ENCODE data around the gene PRKCA. TPM values are rescaled to one million over a fixed set of nuclear protein-coding genes. Genes with fewer than 3 reads are reported as not detected.
A peak's percentile ranks its signal among the peaks of the same experiment; 100 is the strongest.

The PRKCA gene
- total RNA-seq, 2 donors from 2014 or later: 84.9 to 93.9 TPM

- no peak for DNase-seq
These were observed 527.0 kb downstream of the PRKCA start for GRCh38 chr17:66829386-66829864.

GRCh38 chr17:66829883-66830282 is 527.5 kb downstream of the PRKCA start:
- no peak for ATAC-seq
- no peak overlapping the region for H3K4me3 Mint-ChIP-seq
- peaks cover 67% of the 10 kb centered on the region for H3K27me3 Mint-ChIP-seq
- H3K4me1 Mint-ChIP-seq: peaks cover 2% of the 10 kb centered on the region
- H3K36me3 Mint-ChIP-seq (ENCODE audit: low read depth): no peaks in the 10 kb centered on the region
- no peak for DNase-seq
- H3K27ac Mint-ChIP-seq: no peak overlapping the region
- no peaks in the 10 kb centered on the region for H3K9me3 ChIP-seq (ENCODE audit: control insufficient read depth, low read length, poor library complexity, severe bottlenecking)

More at GRCh38 chr17:66829386-66829864, 527.0 kb downstream of the PRKCA start:
- H3K9me3 ChIP-seq (ENCODE audit: control insufficient read depth, low read length, poor library complexity, severe bottlenecking): no peaks in the 10 kb centered on the region
- peaks cover 70% of the 10 kb centered on the region for H3K27me3 Mint-ChIP-seq
- H3K27ac Mint-ChIP-seq: no peak overlapping the region
- H3K4me1 Mint-ChIP-seq: peaks cover 2% of the 10 kb centered on the region
- no peak overlapping the region for H3K4me3 Mint-ChIP-seq
- H3K36me3 Mint-ChIP-seq (ENCODE audit: low read depth): no peaks in the 10 kb centered on the region
- peak; percentile 55 for ATAC-seq

GRCh38 chr17:66830451-66830850 is 528.0 kb downstream of the PRKCA start:
- Mint-ChIP-seq H3K27ac (no peak overlapping the region), H3K4me3 (no peak overlapping the region), H3K4me1 (peaks cover 2% of the 10 kb centered on the region), H3K27me3 (peaks cover 65% of the 10 kb centered on the region), H3K36me3 (ENCODE audit: low read depth) (no peaks in the 10 kb centered on the region)
- ATAC-seq (no peak), DNase-seq (no peak)
- no peaks in the 10 kb centered on the region for H3K9me3 ChIP-seq (ENCODE audit: control insufficient read depth, low read length, poor library complexity, severe bottlenecking)

GRCh38 chr17:66831383-66832210 is 529.2 kb downstream of the PRKCA start:
- peaks cover 2% of the 10 kb centered on the region for H3K4me1 Mint-ChIP-seq
- no peak overlapping the region for H3K4me3 Mint-ChIP-seq
- H3K27me3 Mint-ChIP-seq: peaks cover 76% of the 10 kb centered on the region
- DNase-seq (no peak), ATAC-seq (no peak)
- H3K9me3 ChIP-seq (ENCODE audit: control insufficient read depth, low read length, poor library complexity, severe bottlenecking): no peaks in the 10 kb centered on the region
- no peaks in the 10 kb centered on the region for H3K36me3 Mint-ChIP-seq (ENCODE audit: low read depth)
- no peak overlapping the region for H3K27ac Mint-ChIP-seq

GRCh38 chr17:66833201-66833600 is 530.8 kb downstream of the PRKCA start:
- ATAC-seq (no peak), DNase-seq (no peak)
- no peak overlapping the region for H3K27ac Mint-ChIP-seq
- peaks cover 2% of the 10 kb centered on the region for H3K36me3 Mint-ChIP-seq (ENCODE audit: low read depth)
- H3K4me1 Mint-ChIP-seq: peaks cover 2% of the 10 kb centered on the region
- no peak overlapping the region for H3K4me3 Mint-ChIP-seq
- peaks cover 88% of the 10 kb centered on the region for H3K27me3 Mint-ChIP-seq
- no peaks in the 10 kb centered on the region for H3K9me3 ChIP-seq (ENCODE audit: control insufficient read depth, low read length, poor library complexity, severe bottlenecking)

- ATAC-seq (no peak), DNase-seq (no peak)
- no peak overlapping the region for H3K4me3 Mint-ChIP-seq
- H3K27ac Mint-ChIP-seq: no peak overlapping the region
- H3K36me3 Mint-ChIP-seq (ENCODE audit: low read depth): peaks cover 5% of the 10 kb centered on the region
- H3K27me3 Mint-ChIP-seq: peaks cover 81% of the 10 kb centered on the region
- H3K9me3 ChIP-seq (ENCODE audit: control insufficient read depth, low read length, poor library complexity, severe bottlenecking): no peaks in the 10 kb centered on the region
- peaks cover 6% of the 10 kb centered on the region for H3K4me1 Mint-ChIP-seq
These were observed 532.1 kb downstream of the PRKCA start for GRCh38 chr17:66834426-66834918.

- H3K9me3 ChIP-seq (ENCODE audit: control insufficient read depth, low read length, poor library complexity, severe bottlenecking): no peaks in the 10 kb centered on the region
- DNase-seq: no peak
- peaks cover 4% of the 10 kb centered on the region for H3K4me1 Mint-ChIP-seq
- H3K36me3 Mint-ChIP-seq (ENCODE audit: low read depth): peaks cover 5% of the 10 kb centered on the region
- H3K27me3 Mint-ChIP-seq: peaks cover 80% of the 10 kb centered on the region
- H3K27ac Mint-ChIP-seq: no peak within 1 kb of the TSS
- H3K4me3 Mint-ChIP-seq: no peak within 1 kb of the TSS
- ATAC-seq: no peak
These were observed 532.6 kb downstream of the PRKCA start, which contains the start of gene CACNG5 for GRCh38 chr17:66834919-66835454. CACNG5 (plus strand) TSS chr17:66835117; CDS start chr17:66877333, 42,216 bp downstream.

GRCh38 chr17:66835476-66835875 is 533.1 kb downstream of the PRKCA start:
- ATAC-seq: no peak
- H3K36me3 Mint-ChIP-seq (ENCODE audit: low read depth): peaks cover 5% of the 10 kb centered on the region
- peaks cover 79% of the 10 kb centered on the region for H3K27me3 Mint-ChIP-seq
- no peak overlapping the region for H3K4me3 Mint-ChIP-seq
- no peak for DNase-seq
- no peaks in the 10 kb centered on the region for H3K9me3 ChIP-seq (ENCODE audit: control insufficient read depth, low read length, poor library complexity, severe bottlenecking)
- H3K27ac Mint-ChIP-seq: no peak overlapping the region
- H3K4me1 Mint-ChIP-seq: peaks cover 4% of the 10 kb centered on the region

- DNase-seq (no peak), ATAC-seq (no peak)
- H3K27me3 Mint-ChIP-seq: peaks cover 77% of the 10 kb centered on the region
- H3K27ac Mint-ChIP-seq: no peak overlapping the region
- H3K36me3 Mint-ChIP-seq (ENCODE audit: low read depth): peaks cover 5% of the 10 kb centered on the region
- H3K4me3 Mint-ChIP-seq: no peak overlapping the region
- H3K4me1 Mint-ChIP-seq: peaks cover 4% of the 10 kb centered on the region
- H3K9me3 ChIP-seq (ENCODE audit: control insufficient read depth, low read length, poor library complexity, severe bottlenecking): no peaks in the 10 kb centered on the region
These were observed 533.9 kb downstream of the PRKCA start for GRCh38 chr17:66836063-66837005.

- Mint-ChIP-seq H3K4me1 (peaks cover 4% of the 10 kb centered on the region), H3K27ac (no peak overlapping the region), H3K36me3 (ENCODE audit: low read depth) (peaks cover 5% of the 10 kb centered on the region), H3K4me3 (no peak overlapping the region), H3K27me3 (peaks cover 75% of the 10 kb centered on the region)
- no peaks in the 10 kb centered on the region for H3K9me3 ChIP-seq (ENCODE audit: control insufficient read depth, low read length, poor library complexity, severe bottlenecking)
- no peak for DNase-seq
- no peak for ATAC-seq
These were observed 534.8 kb downstream of the PRKCA start for GRCh38 chr17:66837226-66837625.

- no peak overlapping the region for H3K27ac Mint-ChIP-seq
- no peak overlapping the region for H3K4me3 Mint-ChIP-seq
- no peaks in the 10 kb centered on the region for H3K9me3 ChIP-seq (ENCODE audit: control insufficient read depth, low read length, poor library complexity, severe bottlenecking)
- H3K36me3 Mint-ChIP-seq (ENCODE audit: low read depth): peaks cover 5% of the 10 kb centered on the region
- H3K27me3 Mint-ChIP-seq: peaks cover 70% of the 10 kb centered on the region
- no peak for ATAC-seq
- no peak for DNase-seq
- H3K4me1 Mint-ChIP-seq: peaks cover 4% of the 10 kb centered on the region
These were observed 535.7 kb downstream of the PRKCA start for GRCh38 chr17:66837885-66838665.

- no peaks in the 10 kb centered on the region for H3K9me3 ChIP-seq (ENCODE audit: control insufficient read depth, low read length, poor library complexity, severe bottlenecking)
- no peak for ATAC-seq
- DNase-seq: no peak
- Mint-ChIP-seq H3K27ac (no peak overlapping the region), H3K4me1 (peaks cover 4% of the 10 kb centered on the region), H3K27me3 (peaks cover 62% of the 10 kb centered on the region), H3K36me3 (ENCODE audit: low read depth) (peaks cover 5% of the 10 kb centered on the region), H3K4me3 (no peak overlapping the region)
These were observed 537.2 kb downstream of the PRKCA start for GRCh38 chr17:66839616-66840015.

All from T-helper 17 cell (primary cell).